Smooth muscle cell (in vitro differentiated cells): ENCODE data around the gene DAGLA. TPM values are rescaled to one million over a fixed set of nuclear protein-coding genes. Genes with fewer than 3 reads are reported as not detected.

Source experiments
- DNase-seq: peaks from one replicate; lab custom pipeline; 2025; ENCODE audit not compliant: unreplicated experiment; lab: John Stamatoyannopoulos, UW
- H2AFZ ChIP-seq: fragments of 200-600 bp; sonication (generic); 2 replicates; pipeline ENCODE4 v1.6.0; 2016; ENCODE audit warnings: antibody characterized with exemption, low read depth, mild to moderate bottlenecking
- H3F3A ChIP-seq: fragments of 200-600 bp; sonication (generic); 2 replicates; pipeline ENCODE4 v1.6.0; 2017; ENCODE audit warnings: antibody characterized with exemption, low read depth
- H3K27ac ChIP-seq: fragments of 200-600 bp; sonication (generic); 2 replicates; pipeline ENCODE4 v1.5.1; 2016; ENCODE audit warnings: low read depth, mild to moderate bottlenecking
- H3K27me3 ChIP-seq: fragments of 200-600 bp; sonication (generic); 2 replicates; pipeline ENCODE4 v1.6.1; 2016; ENCODE audit warnings: low read depth, mild to moderate bottlenecking
- H3K36me3 ChIP-seq: fragments of 200-600 bp; sonication (generic); 2 replicates; pipeline ENCODE4 v1.5.1; 2016; ENCODE audit warnings: low read depth
- H3K4me1 ChIP-seq: fragments of 200-600 bp; sonication (generic); 2 replicates; pipeline ENCODE4 v1.5.1; 2016; ENCODE audit warnings: low read depth
- H3K4me2 ChIP-seq: fragments of 200-600 bp; sonication (generic); 2 replicates; pipeline ENCODE4 v1.6.0; 2016; ENCODE audit warnings: mild to moderate bottlenecking
- H3K4me3 ChIP-seq: fragments of 200-600 bp; sonication (generic); 2 replicates; pipeline ENCODE4 v1.5.1; 2016; ENCODE audit warnings: mild to moderate bottlenecking
- H3K79me2 ChIP-seq: fragments of 200-600 bp; sonication (generic); 2 replicates; pipeline ENCODE4 v1.6.0; 2016; ENCODE audit warnings: low read depth, mild to moderate bottlenecking
- H3K9ac ChIP-seq: fragments of 200-600 bp; sonication (generic); 2 replicates; pipeline ENCODE4 v1.6.0; 2016; ENCODE audit warnings: low read depth
- H3K9me3 ChIP-seq: fragments of 200-600 bp; sonication (generic); replicated peaks from 2 replicates; pipeline ENCODE4 v1.5.1; 2016; ENCODE audit warnings: low read depth
- H4K20me1 ChIP-seq: fragments of 200-600 bp; sonication (generic); 2 replicates; pipeline ENCODE4 v1.6.0; 2016; ENCODE audit warnings: low read depth
- WGBS: methylation state at CpG from one replicate; pipeline ENCODE4 v1.1.7; 2016; ENCODE audit warnings: low lambda C conversion rate; 5-methylcytosine and 5-hydroxymethylcytosine counted together
- polyA plus RNA-seq: library from polyadenylated mRNA; unstranded; fragments of >200 nt; fragmentation: Nextera tagmentation; extraction: Ambion mirVana; gene quantifications from 2 replicates; pipeline ENCODE4 v1.2.1, GENCODE V29; 2016
- total RNA-seq: library from RNA; depleted of rRNA; stranded (reverse); fragments of >200 nt; gene quantifications from 2 replicates; pipeline ENCODE4 v1.2.3, GENCODE V29; 2014
- TF ChIP-seq, protein P1 (sequence below): fragments of 200-600 bp; sonication (generic); IDR thresholded peaks from 2 replicates; pipeline ENCODE4 v1.5.1; 2017; ENCODE audit warnings: borderline replicate concordance, mild to moderate bottlenecking, antibody characterized with exemption; ENCODE audit not compliant: insufficient read depth, poor library complexity, severe bottlenecking

Gene DAGLA
- total and polyA plus RNA-seq, 2 experiments from 2014 or later: 1.3 to 3.9 TPM

DNA sequence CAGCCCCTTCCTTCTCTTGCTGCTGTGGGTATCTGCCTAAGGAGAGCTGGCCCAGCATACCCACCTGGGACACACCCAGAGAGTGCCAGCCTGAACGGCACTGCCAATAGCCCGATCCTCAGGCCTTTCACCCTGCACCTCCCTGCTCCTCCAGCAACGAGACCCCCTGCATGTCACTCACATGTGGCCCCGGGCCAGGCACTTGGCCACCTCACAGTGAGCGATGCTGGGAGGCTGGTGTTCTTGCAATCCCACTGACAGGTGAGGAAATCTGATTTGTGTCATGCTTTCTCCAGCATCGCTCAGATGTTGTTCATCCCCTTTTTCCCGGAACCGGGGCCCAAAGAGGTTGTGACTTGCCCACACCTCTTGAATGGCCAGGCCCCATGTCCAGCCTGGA, 20.5 kb downstream of the DAGLA start:
- Histone ChIP-seq H4K20me1 (peaks cover 14% of the 10 kb centered on the region), H3K4me1 (peaks cover 2% of the 10 kb centered on the region), H3K36me3 (no peaks in the 10 kb centered on the region), H3K9ac (no peak overlapping the region), H3K79me2 (no peaks in the 10 kb centered on the region), H2AFZ (no peak overlapping the region), H3K9me3 (no peaks in the 10 kb centered on the region), H3K4me2 (no peak overlapping the region), H3K27me3 (no peaks in the 10 kb centered on the region), H3K27ac (no peak overlapping the region), H3K4me3 (no peak overlapping the region), H3F3A (no peaks in the 10 kb centered on the region)
- no peak for DNase-seq
- TF ChIP-seq, protein P1, sequence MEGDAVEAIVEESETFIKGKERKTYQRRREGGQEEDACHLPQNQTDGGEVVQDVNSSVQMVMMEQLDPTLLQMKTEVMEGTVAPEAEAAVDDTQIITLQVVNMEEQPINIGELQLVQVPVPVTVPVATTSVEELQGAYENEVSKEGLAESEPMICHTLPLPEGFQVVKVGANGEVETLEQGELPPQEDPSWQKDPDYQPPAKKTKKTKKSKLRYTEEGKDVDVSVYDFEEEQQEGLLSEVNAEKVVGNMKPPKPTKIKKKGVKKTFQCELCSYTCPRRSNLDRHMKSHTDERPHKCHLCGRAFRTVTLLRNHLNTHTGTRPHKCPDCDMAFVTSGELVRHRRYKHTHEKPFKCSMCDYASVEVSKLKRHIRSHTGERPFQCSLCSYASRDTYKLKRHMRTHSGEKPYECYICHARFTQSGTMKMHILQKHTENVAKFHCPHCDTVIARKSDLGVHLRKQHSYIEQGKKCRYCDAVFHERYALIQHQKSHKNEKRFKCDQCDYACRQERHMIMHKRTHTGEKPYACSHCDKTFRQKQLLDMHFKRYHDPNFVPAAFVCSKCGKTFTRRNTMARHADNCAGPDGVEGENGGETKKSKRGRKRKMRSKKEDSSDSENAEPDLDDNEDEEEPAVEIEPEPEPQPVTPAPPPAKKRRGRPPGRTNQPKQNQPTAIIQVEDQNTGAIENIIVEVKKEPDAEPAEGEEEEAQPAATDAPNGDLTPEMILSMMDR: no peak
- 92% methylated on average over 8 of the region's 8 CpGs for WGBS

DNA sequence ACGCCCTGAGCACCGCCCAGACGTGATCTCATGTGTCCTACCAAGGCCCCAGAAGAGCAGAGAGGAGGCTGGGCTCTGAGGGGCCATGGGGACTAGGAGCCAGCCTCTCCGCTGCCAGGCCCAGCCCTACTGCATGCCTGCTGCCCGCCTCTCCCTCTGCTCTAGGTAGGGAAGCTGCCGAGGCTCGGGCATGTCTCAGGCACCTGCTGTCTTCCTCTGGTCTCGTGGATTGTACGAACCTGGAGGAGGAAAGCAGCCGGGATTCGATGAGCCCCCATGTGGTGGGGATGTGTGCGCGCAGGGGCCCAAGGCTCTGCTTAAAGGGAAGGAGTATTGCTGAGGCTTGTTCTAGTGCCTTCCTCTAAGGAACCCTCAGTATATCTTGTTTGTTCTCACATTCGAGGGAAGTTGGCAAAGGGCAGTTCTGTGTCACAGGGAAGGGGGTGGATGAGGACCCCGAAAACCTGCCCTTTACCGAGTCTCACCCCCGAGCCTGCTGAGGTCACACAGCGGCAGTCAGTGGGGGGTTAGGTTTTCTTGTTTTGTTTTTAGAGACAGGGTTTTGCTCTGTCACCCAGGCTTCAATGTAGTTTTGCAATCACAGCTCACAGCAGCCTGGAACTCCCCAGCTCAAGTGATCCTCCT, 21.2 kb downstream of the DAGLA start:
- WGBS: 64% methylated on average over 18 of the region's 18 CpGs
- no peak for DNase-seq
- no peak overlapping the region for H3K4me3 ChIP-seq
- H3K79me2 ChIP-seq: no peaks in the 10 kb centered on the region
- H3F3A ChIP-seq: no peaks in the 10 kb centered on the region
- H3K4me1 ChIP-seq: no peaks in the 10 kb centered on the region
- peaks cover 14% of the 10 kb centered on the region for H4K20me1 ChIP-seq
- no peaks in the 10 kb centered on the region for H3K27me3 ChIP-seq
- TF ChIP-seq, protein P1: no peak
- H3K36me3 ChIP-seq: no peaks in the 10 kb centered on the region
- no peaks in the 10 kb centered on the region for H3K9me3 ChIP-seq
- H2AFZ ChIP-seq: no peak overlapping the region
- no peak overlapping the region for H3K9ac ChIP-seq
- H3K4me2 ChIP-seq: no peak overlapping the region
- H3K27ac ChIP-seq: no peak overlapping the region

DNA sequence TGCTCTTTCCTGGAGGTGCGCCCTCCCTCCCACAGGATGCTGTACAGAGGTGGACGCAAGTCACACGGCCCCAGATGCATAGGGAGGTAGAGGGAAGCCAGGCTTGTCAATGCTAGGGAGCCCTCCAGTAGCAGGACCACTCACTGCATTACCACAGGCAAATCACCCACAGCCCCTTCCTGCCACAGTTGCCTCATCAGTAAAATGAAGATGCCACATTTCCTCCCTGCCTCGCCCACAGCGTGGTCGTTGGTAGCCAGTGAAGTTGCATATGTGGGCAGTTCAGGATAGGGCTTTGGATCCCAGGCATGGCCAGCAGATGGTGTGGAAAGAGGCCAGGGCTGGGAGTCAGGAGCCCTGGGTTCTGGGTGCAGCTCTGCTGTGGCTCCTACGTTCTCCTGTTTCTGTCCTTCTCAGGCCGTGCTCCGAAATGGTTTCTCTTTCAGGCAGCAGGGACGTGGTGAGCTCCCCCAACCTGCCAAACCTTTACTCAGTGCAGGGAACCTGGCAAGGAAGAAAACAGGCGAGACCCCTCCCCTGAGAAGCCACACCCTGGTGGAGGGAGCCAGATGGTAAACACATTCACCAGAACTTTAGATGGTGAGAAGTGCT, 22.6 kb downstream of the DAGLA start:
- H3K27ac ChIP-seq: no peak overlapping the region
- no peaks in the 10 kb centered on the region for H3F3A ChIP-seq
- 92% methylated on average over 11 of the region's 11 CpGs for WGBS
- H3K9me3 ChIP-seq: no peaks in the 10 kb centered on the region
- H3K4me2 ChIP-seq: no peak overlapping the region
- no peak overlapping the region for H2AFZ ChIP-seq
- no peak overlapping the region for H3K9ac ChIP-seq
- no peak for DNase-seq
- no peaks in the 10 kb centered on the region for H3K79me2 ChIP-seq
- H3K36me3 ChIP-seq: no peaks in the 10 kb centered on the region
- H3K27me3 ChIP-seq: no peaks in the 10 kb centered on the region
- peaks cover 14% of the 10 kb centered on the region for H4K20me1 ChIP-seq
- TF ChIP-seq, protein P1: no peak
- no peaks in the 10 kb centered on the region for H3K4me1 ChIP-seq
- no peak overlapping the region for H3K4me3 ChIP-seq

DNA sequence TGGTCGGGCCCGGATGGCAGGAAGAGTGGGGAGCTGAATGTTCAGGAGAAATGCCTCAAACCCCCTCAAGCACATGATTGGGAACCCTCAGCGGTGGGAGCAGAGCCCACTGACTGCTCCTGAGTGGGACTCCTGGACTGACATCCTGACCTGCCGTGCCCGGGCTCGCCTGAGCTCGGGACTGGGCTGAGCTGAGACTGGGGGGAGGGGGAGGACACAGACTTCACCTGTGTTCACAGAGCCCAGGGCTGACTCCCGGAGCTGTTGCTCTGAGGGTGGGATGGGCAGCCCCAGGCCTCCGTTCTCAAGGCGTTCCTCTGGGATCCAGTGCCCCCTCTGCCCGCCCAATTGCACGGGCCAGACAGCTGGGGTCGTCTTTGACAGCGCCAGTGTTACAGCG, 24.6 kb downstream of the DAGLA start:
- Histone ChIP-seq H3K27ac (no peak overlapping the region), H4K20me1 (peaks cover 11% of the 10 kb centered on the region), H3K27me3 (no peaks in the 10 kb centered on the region), H3K4me3 (no peak overlapping the region), H3K79me2 (no peaks in the 10 kb centered on the region), H3K4me1 (no peaks in the 10 kb centered on the region), H3K9me3 (no peaks in the 10 kb centered on the region), H3K9ac (no peak overlapping the region), H3K4me2 (no peak overlapping the region), H2AFZ (no peak overlapping the region), H3F3A (no peaks in the 10 kb centered on the region), H3K36me3 (no peaks in the 10 kb centered on the region)
- 93% methylated on average over 13 of the region's 15 CpGs for WGBS
- TF ChIP-seq, protein P1: no peak
- DNase-seq: no peak
